HAP-1 (cell line): ENCODE measurements around the gene CCL4.

ENCODE experiments used
- DNase-seq, 2 experiments: peaks; one replicate each; pipeline ENCODE4 v3.0.0-alpha.2; 2016 to 2020; ENCODE audit warnings: low spot score in 2 of 2
- H3K27me3 ChIP-seq: fragments of 250-450 bp; sonication (Bioruptor Pico); 2 replicates; pipeline ENCODE4 v1.5.1; 2020; ENCODE audit warnings: low read depth, mild to moderate bottlenecking, moderate library complexity
- H3K36me3 ChIP-seq: fragments of 250-450 bp; sonication (Bioruptor Pico); replicated peaks from 2 replicates; pipeline ENCODE4 v1.5.1; 2020; ENCODE audit warnings: mild to moderate bottlenecking
- H3K4me1 ChIP-seq: fragments of 250-450 bp; sonication (Bioruptor Pico); 2 replicates; pipeline ENCODE4 v1.5.1; 2020; ENCODE audit warnings: mild to moderate bottlenecking
- H3K4me3 ChIP-seq: fragments of 250-450 bp; sonication (Bioruptor Pico); 2 replicates; pipeline ENCODE4 v1.5.1; 2020; ENCODE audit warnings: mild to moderate bottlenecking, moderate library complexity
- H3K9me3 ChIP-seq: fragments of 250-450 bp; sonication (Bioruptor Pico); 2 replicates; pipeline ENCODE4 v1.5.1; 2020; ENCODE audit warnings: mild to moderate bottlenecking, moderate library complexity
- in situ Hi-C: fragments of 300-500 bp; cut with MboI; formaldehyde crosslinking; loops from 3 replicates; pipeline ENCODE4 v1.14.3; 2020; ENCODE audit warnings: low sequenced_read_pairs, inconsistent platforms, mixed read lengths

CCL4 gene

DNA sequence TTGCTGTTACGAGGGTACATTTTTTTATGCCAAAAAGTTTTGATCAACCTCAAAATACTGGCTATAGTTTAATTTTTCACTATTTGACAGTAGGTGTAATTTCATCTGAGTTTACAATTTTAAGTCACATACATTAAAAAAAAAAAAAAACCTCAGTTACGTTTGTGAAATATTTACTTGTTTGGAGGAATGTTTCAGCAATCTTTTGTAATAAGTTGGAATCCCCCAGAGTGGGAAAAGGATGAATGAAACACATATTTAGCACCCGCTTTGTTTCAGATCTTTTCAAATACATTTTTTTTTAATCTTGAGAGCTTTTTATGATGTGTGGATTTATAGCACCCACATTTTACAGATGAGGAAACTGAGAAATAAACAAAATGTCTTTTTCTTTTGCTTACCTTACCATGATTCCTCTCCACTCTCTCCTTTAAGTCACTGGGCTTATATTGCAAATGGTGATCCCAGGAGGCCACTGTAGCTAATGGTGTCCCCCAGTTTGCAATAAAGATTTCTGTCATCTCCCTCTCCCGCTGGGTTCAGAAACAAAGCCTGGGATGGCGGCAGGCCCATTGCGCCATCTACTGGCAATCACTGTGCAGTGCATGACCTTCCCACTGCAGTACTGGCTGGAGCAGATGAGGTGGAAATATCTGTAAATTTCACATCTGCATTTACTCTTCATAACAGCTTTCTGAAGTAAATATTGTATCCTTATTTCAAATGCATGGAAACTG, 45.1 kb downstream of the CCL4 start:
- Histone ChIP-seq H3K4me1 (no peaks in the 10 kb centered on the region), H3K4me3 (no peak overlapping the region), H3K36me3 (no peaks in the 10 kb centered on the region), H3K27me3 (0 out of 2 replicates have a peak, but pooled peaks cover 2% of the 10 kb centered on the region), H3K9me3 (no peaks in the 10 kb centered on the region)
- DNase-seq: peak; percentile 67 to 71
- in situ Hi-C loops: loop anchor here (5.0 kb wide), 1 partner anchor 176 kb away; no protein-coding TSS in a partner anchor

DNA sequence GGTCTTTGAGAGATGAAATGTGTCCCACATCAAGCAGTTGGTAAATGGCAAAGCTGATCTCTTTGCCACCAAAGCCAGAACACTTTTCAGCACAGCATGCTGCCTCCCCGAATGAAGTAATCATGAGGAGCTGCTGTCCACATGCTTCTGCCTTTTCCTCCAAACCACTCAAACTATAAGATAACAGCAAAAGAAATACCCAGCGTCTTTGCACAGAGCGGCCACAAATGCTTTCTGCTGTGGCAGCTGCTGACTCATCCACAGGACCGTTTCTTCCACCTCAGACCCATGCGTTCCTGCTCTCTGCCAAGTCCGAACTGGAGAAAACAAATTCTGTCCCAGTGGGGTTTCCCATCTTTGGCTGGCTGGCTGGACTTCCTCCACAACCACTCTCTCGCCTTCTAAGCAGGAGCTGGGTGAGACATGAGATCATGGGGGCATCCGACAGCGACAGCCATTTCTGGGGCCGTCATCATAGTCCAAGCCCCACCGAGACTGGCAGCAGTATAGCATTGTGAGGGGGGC, 45.7 kb downstream of the CCL4 start:
- in situ Hi-C loops: loop anchor here (5.0 kb wide), 1 partner anchor 177 kb away; no protein-coding TSS in a partner anchor
- Histone ChIP-seq H3K4me3 (no peak overlapping the region), H3K36me3 (no peaks in the 10 kb centered on the region), H3K9me3 (no peaks in the 10 kb centered on the region), H3K4me1 (no peaks in the 10 kb centered on the region), H3K27me3 (0 out of 2 replicates have a peak, but pooled peaks cover 2% of the 10 kb centered on the region)
- no peak for DNase-seq

DNA sequence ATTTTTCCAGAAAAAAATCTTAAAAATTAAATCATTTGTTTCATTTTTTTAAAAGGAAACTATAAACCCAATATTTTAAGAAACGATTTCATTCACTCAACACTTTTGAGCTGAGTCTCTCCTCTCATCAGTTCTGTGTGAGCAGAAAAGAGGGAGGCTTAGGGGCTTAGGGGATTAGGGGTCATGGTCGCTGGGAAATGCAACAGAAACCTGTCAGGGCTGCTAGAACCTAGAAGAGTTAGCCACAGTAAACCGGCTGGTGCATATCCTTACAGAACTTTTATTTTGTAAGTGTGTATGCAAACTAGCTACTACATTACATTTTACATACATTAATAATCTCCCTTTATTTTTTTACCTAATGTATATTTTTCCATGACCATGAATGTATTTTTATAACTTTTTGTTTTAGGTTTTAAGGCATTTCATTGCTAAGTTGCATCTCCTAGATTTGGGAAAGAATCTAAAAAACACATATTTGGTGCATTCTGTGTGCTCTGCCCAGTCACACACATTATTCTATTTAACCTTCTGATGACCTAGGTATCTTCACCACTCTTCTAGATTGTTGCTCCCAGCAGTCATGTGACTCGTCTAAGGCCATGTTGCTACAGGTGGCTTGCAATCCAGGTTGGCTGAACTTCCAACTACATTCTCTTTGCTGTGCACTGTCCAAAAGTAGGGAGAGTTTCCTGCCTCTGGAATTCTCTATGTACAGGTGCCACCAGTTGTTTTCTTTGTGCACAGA, 48.4 kb downstream of the CCL4 start:
- no peak overlapping the region for H3K4me3 ChIP-seq
- DNase-seq: no peak
- no peaks in the 10 kb centered on the region for H3K36me3 ChIP-seq
- H3K9me3 ChIP-seq: no peaks in the 10 kb centered on the region
- 0 out of 2 replicates have a peak, but pooled peaks cover 2% of the 10 kb centered on the region for H3K27me3 ChIP-seq
- H3K4me1 ChIP-seq: no peaks in the 10 kb centered on the region
- in situ Hi-C loops: no loop called here

DNA sequence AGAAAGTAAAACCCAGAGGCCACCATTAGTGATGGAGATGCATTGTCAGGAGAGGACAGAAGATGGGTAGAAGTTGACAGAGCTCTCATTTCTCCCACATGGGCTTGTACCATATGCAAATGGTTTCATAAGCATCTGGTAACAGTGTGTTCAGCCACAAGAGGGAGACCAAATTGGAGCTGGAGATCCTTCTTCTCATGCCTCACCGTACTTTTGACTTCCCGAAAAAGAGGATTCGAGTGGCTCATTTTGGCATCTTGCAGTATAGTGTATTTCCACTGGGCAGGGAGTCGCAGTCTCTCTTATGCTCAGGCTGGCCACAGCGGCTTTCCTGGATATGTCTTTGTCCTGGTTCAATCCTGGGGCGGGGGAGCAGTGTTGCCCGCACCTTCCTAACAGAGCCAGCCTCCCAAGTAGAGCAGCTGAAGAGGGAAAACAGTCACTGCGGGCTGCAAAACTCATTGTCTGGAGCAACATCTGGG, 49.1 kb downstream of the CCL4 start:
- DNase-seq: no peak
- no peak overlapping the region for H3K4me3 ChIP-seq
- H3K9me3 ChIP-seq: no peaks in the 10 kb centered on the region
- H3K36me3 ChIP-seq: no peaks in the 10 kb centered on the region
- in situ Hi-C loops: no loop called here
- no peaks in the 10 kb centered on the region for H3K4me1 ChIP-seq
- 0 out of 2 replicates have a peak, but pooled peaks cover 2% of the 10 kb centered on the region for H3K27me3 ChIP-seq

DNA sequence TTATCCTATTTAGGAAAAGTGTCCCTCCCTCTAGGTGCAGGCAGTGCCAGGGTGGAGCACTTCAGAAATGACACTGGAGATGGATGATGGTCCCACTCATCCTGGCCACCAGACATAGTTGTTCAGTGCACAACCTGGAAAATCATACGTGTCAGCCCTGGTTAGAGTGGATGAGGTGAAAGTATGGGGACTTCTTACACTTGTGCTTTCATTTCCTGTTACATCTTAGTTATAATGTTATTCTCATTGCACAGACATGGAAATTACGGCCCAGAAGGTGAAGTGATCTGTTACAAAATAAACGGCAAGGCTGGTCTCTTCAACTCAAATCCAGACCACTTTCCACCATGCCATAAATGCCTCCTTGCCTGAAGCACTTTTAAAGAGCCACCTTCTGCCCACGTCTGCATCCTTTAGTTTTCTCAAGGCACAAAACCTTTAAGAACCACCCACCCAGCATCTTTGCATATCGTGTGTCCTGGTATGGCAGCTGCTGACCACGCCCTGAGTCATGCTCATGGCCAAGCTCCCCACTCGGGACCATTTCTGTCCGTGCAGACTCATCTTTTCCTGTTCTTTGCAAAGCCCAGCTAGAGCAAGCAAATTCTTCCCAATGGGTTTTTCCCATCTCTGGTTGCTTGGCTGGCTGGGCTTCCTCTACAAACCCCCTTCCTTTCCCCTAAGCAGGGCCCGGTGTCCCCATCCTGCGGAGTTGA, 50.4 kb downstream of the CCL4 start:
- in situ Hi-C loops: no loop called here

More for the DNA sequence above, 50.4 kb downstream of the CCL4 start:
- DNase-seq: no peak
- Histone ChIP-seq H3K27me3 (0 out of 2 replicates have a peak, but pooled peaks cover 2% of the 10 kb centered on the region), H3K4me3 (no peak overlapping the region), H3K36me3 (no peaks in the 10 kb centered on the region), H3K4me1 (no peaks in the 10 kb centered on the region), H3K9me3 (no peaks in the 10 kb centered on the region)
